GM12878 (cell line): Measurements from ENCODE around the gene SHC2. TPM values are rescaled to one million over a fixed set of nuclear protein-coding genes. Genes with fewer than 3 reads are reported as not detected.

Experiments used
- ATAC-seq: fragments of 200-7000 bp; cut with Tn5 transposase; 3 replicates; pipeline ENCODE4 v1.9.1; 2020; ENCODE audit warnings: mild to moderate bottlenecking, moderate library complexity
- BruUV-seq: library from RNA; stranded (reverse); fragments of 400-500 nt; replicated peaks from 2 replicates; lab custom pipeline; 2021; lab: Mats Ljungman, UMichigan
- CTCF ChIA-PET: fragments of 300-600 bp; sonication (Branson Sonifier 250); formaldehyde crosslinking; extraction: SDS; loops from one replicate; lab custom pipeline; 2021; ENCODE audit warnings: inconsistent platforms; lab: Yijun Ruan, JAX
- POLR2A ChIA-PET: fragments of 350-600 bp; formaldehyde crosslinking; extraction: SDS; loops from one replicate; lab custom pipeline; 2021; ENCODE audit warnings: inconsistent platforms; lab: Charles Lee
- RAD21 ChIA-PET: fragments of 300-600 bp; sonication (Branson Sonifier 250); formaldehyde crosslinking; loops from one replicate; lab custom pipeline; 2023; ENCODE audit warnings: antibody characterized with exemption; ENCODE audit not compliant: unreplicated experiment; lab: Charles Lee
- SMC1A ChIA-PET: fragments of 300-600 bp; sonication (Branson Sonifier 250); formaldehyde crosslinking; loops from one replicate; lab custom pipeline; 2023; ENCODE audit not compliant: unreplicated experiment, uncharacterized antibody; lab: Charles Lee
- DNase-seq: peaks from one replicate; pipeline ENCODE4 v3.0.0-alpha.2; 2011; ENCODE audit warnings: low read depth, low spot score
- FAIRE-seq: peaks from 3 replicates; lab custom pipeline; 2011; peaks lifted over from hg19 to GRCh38; lab: Jason Lieb, UNC
- H2AFZ ChIP-seq: 2 replicates; pipeline ENCODE4 v1.6.0; 2011; ENCODE audit warnings: low read depth, low read length, control low read depth; ENCODE audit not compliant: control insufficient read depth
- H3K27ac ChIP-seq: 2 replicates; pipeline ENCODE4 v1.5.1; 2011; ENCODE audit warnings: control low read depth; ENCODE audit not compliant: control insufficient read depth, insufficient read depth
- H3K27me3 ChIP-seq, 2 experiments: replicated peaks in 1 of 2; 2 replicates each; pipeline versions ENCODE4 v1.6.0 to v1.6.1; 2011; ENCODE audit warnings: low read length in 1 of 2; ENCODE audit not compliant: control insufficient read depth in 2 of 2, insufficient read depth in 2 of 2
- H3K36me3 ChIP-seq, 2 experiments: 2 replicates each; pipeline ENCODE4 v1.5.1; 2011; ENCODE audit warnings: low read length in 1 of 2; ENCODE audit not compliant: control insufficient read depth in 2 of 2, insufficient read depth in 2 of 2
- H3K4me1 ChIP-seq: 2 replicates; pipeline ENCODE4 v1.6.1; 2011; ENCODE audit warnings: mild to moderate bottlenecking, low read length, moderate library complexity, mixed read lengths; ENCODE audit not compliant: control insufficient read depth, insufficient read depth
- H3K4me2 ChIP-seq: 2 replicates; pipeline ENCODE4 v1.6.0; 2011; ENCODE audit warnings: control low read depth; ENCODE audit not compliant: control insufficient read depth, insufficient read depth
- H3K4me3 ChIP-seq: fragments of 200-600 bp; sonication (generic); 2 replicates; pipeline ENCODE4 v1.5.1; 2016
- H3K79me2 ChIP-seq: 2 replicates; pipeline ENCODE4 v1.6.0; 2011; ENCODE audit warnings: low read length; ENCODE audit not compliant: control insufficient read depth, insufficient read depth
- H3K9ac ChIP-seq: 2 replicates; pipeline ENCODE4 v1.8.0; 2011; ENCODE audit warnings: low read length, control low read depth, mixed read lengths; ENCODE audit not compliant: control insufficient read depth, insufficient read depth
- H3K9me3 ChIP-seq: replicated peaks from 3 replicates; pipeline ENCODE4 v1.5.1; 2011; ENCODE audit warnings: mild to moderate bottlenecking, low read length; ENCODE audit not compliant: control insufficient read depth, insufficient read depth
- H4K20me1 ChIP-seq: 2 replicates; pipeline ENCODE4 v1.6.0; 2011; ENCODE audit not compliant: control insufficient read depth, insufficient read depth
- CBX5 ChIP-seq: sonication (generic); IDR thresholded peaks from 2 replicates; pipeline ENCODE4 v1.6.1; 2016; ENCODE audit warnings: low read depth, moderate library complexity, mild to moderate bottlenecking, inconsistent platforms
- CEBPZ ChIP-seq: fragments of 150-350 bp; IDR thresholded peaks from 2 replicates; pipeline ENCODE4 v1.6.1; 2016; ENCODE audit warnings: low read depth, low read length
- EED ChIP-seq: sonication (generic); IDR thresholded peaks from 2 replicates; pipeline ENCODE4 v1.6.1; 2016; ENCODE audit warnings: antibody characterized with exemption, low read depth
- ESRRA ChIP-seq: IDR thresholded peaks from 2 replicates; pipeline ENCODE4 v1.6.1; 2012; ENCODE audit warnings: mild to moderate bottlenecking, low read length, improper control_type of control experiment
- HDGF ChIP-seq: fragments of 450-650 bp; IDR thresholded peaks from 2 replicates; pipeline ENCODE4 v1.6.1; 2016; ENCODE audit warnings: antibody characterized with exemption
- KLF5 ChIP-seq: fragments of 450-650 bp; IDR thresholded peaks from 2 replicates; pipeline ENCODE4 v1.6.1; 2014; ENCODE audit warnings: mild to moderate bottlenecking; ENCODE audit not compliant: partially characterized antibody
- MEF2A ChIP-seq: IDR thresholded peaks from 2 replicates; pipeline ENCODE4 v1.6.1; 2011; ENCODE audit warnings: low read depth, mild to moderate bottlenecking, low read length, moderate library complexity; ENCODE audit not compliant: insufficient read depth
- MEF2B ChIP-seq: fragments of 450-650 bp; IDR thresholded peaks from 2 replicates; pipeline ENCODE4 v1.6.1; 2018; ENCODE audit warnings: mild to moderate bottlenecking, moderate library complexity; ENCODE audit not compliant: partially characterized antibody, poor library complexity, severe bottlenecking
- NKRF ChIP-seq: fragments of 450-650 bp; conservative IDR thresholded peaks from 2 replicates; pipeline ENCODE4 v1.6.1; 2017; ENCODE audit warnings: mild to moderate bottlenecking, moderate library complexity
- NR2C2 ChIP-seq: IDR thresholded peaks from 2 replicates; pipeline ENCODE4 v1.6.1; 2011; ENCODE audit warnings: borderline replicate concordance, low read depth; ENCODE audit not compliant: control insufficient read depth, insufficient read length
- POLR2AphosphoS2 ChIP-seq: IDR thresholded peaks from 2 replicates; pipeline ENCODE4 v1.6.1; 2011; ENCODE audit warnings: low read depth, mild to moderate bottlenecking, low read length, improper control_type of control experiment, moderate library complexity
- POU2F2 ChIP-seq: IDR thresholded peaks from 3 replicates; pipeline ENCODE4 v1.6.1; 2011; ENCODE audit warnings: low read depth, mild to moderate bottlenecking, low read length, borderline replicate concordance
- RAD51 ChIP-seq: fragments of 450-650 bp; IDR thresholded peaks from 2 replicates; pipeline ENCODE4 v1.6.1; 2016; ENCODE audit warnings: moderate library complexity, mild to moderate bottlenecking, inconsistent platforms
- RBBP5 ChIP-seq: fragments of 200-600 bp; sonication (generic); conservative IDR thresholded peaks from 2 replicates; pipeline ENCODE4 v1.6.1; 2016
- RELA ChIP-seq: fragments of 450-650 bp; IDR thresholded peaks from 2 replicates; pipeline ENCODE4 v1.8.0; 2014; ENCODE audit warnings: borderline replicate concordance; ENCODE audit not compliant: partially characterized antibody
- USF1 ChIP-seq: IDR thresholded peaks from 2 replicates; pipeline ENCODE4 v1.6.1; 2011; ENCODE audit warnings: borderline replicate concordance, low read depth, mild to moderate bottlenecking, moderate library complexity, mixed read lengths, low read length; ENCODE audit not compliant: insufficient read depth; ENCODE audit errors: extremely low read length
- YY1 ChIP-seq: IDR thresholded peaks from 2 replicates; pipeline ENCODE4 v1.6.1; 2011; ENCODE audit warnings: low read depth, mild to moderate bottlenecking, low read length
- ZBTB33 ChIP-seq: fragments of 450-650 bp; IDR thresholded peaks from 2 replicates; pipeline ENCODE4 v1.6.1; 2017; ENCODE audit warnings: mild to moderate bottlenecking
- WGBS: methylation state at CpG from one replicate; pipeline ENCODE4 v1.1.6; 2016; ENCODE audit warnings: low lambda C conversion rate; ENCODE audit not compliant: insufficient replicate concordance, insufficient coverage; ENCODE audit errors: missing lambda C conversion rate; 5-methylcytosine and 5-hydroxymethylcytosine counted together
- in situ Hi-C: fragments of 300-500 bp; cut with MboI; formaldehyde crosslinking; loops from 9 replicates; pipeline ENCODE4 v1.14.3; 2018; ENCODE audit warnings: mixed read lengths
- intact Hi-C: fragments of 100-400 bp; cut with micrococcal nuclease; formaldehyde crosslinking; loops from one replicate; pipeline ENCODE4 v1.14.2; 2022; ENCODE audit not compliant: unreplicated experiment
- polyA plus RNA-seq, 11 experiments: library from polyadenylated mRNA; depleted of rRNA in 4 of 11; unstranded in 6 of 11; stranded (reverse) in 5 of 11; fragments of >200 nt; fragmentation: Nextera tagmentation in 4 of 11; fragmentation: Illumina TruSeq in 1 of 11; extraction: Ambion mirVana in 4 of 11; extraction: Trizol in 1 of 11; gene quantifications; 1 replicate in 1 of 11; 2 replicates in 10 of 11; pipeline versions ENCODE4 v1.2.1 to v1.2.3, GENCODE V29; 2011 to 2016; ENCODE audit warnings: inconsistent platforms in 2 of 11, missing spikeins in 2 of 11, low read depth in 1 of 11
- total RNA-seq, 4 experiments: library from RNA; depleted of rRNA in 3 of 4; stranded (reverse); fragments of >200 nt in 3 of 4; fragmentation: Illumina TruSeq in 1 of 4; extraction: Trizol in 1 of 4; gene quantifications; 2 replicates each; pipeline versions ENCODE4 v1.2.1 to v1.2.3, GENCODE V29; 2013 to 2021

Gene SHC2
- total and polyA plus RNA-seq, 10 of the 15 experiments (the other 5 are each of a cell fraction or from before 2014, with no cell fraction given) = 0.08 TPM; not detected in 9

- Histone ChIP-seq H2AFZ (no peak overlapping the region), H3K9ac (no peak overlapping the region), H3K9me3 (peaks cover 2% of the 10 kb centered on the region; the same call in 2 of the 3 replicates), H4K20me1 (no peaks in the 10 kb centered on the region)
- RAD21 ChIA-PET = no interaction called here
- DNase-seq = no peak
- CTCF ChIA-PET = no interaction called here
- BruUV-seq = no TSS peak
- no peak for FAIRE-seq
- SMC1A ChIA-PET = no interaction called here
- POLR2A ChIA-PET = no interaction called here
- no peak for TF ChIP-seq YY1
- no peak for TF ChIP-seq CEBPZ
- no peak for TF ChIP-seq NR2C2
- no peak for TF ChIP-seq ESRRA
- TF ChIP-seq CBX5 = no peak
- no peak for TF ChIP-seq POU2F2
- no peak for TF ChIP-seq RAD51
- TF ChIP-seq NKRF = no peak
- no peak for TF ChIP-seq RELA
- TF ChIP-seq EED = no peak
- TF ChIP-seq MEF2A = no peak
- no peak for TF ChIP-seq HDGF
- TF ChIP-seq ZBTB33 = no peak
- TF ChIP-seq USF1 = no peak
- TF ChIP-seq POLR2AphosphoS2 = no peak
- no peak for TF ChIP-seq RBBP5
- TF ChIP-seq MEF2B = no peak
- TF ChIP-seq KLF5 = no peak
- TF ChIP-seq, all 136 proteins: peak for 0
- Histone ChIP-seq H3K4me2 (no peak overlapping the region), H3K27ac (no peak overlapping the region), H3K36me3 (no peaks in the 10 kb centered on the region), H3K27me3 (no peaks in the 10 kb centered on the region), H3K4me3 (no peak overlapping the region), H3K4me1 (no peaks in the 10 kb centered on the region), H3K79me2 (no peaks in the 10 kb centered on the region)
- WGBS = 66% methylated on average over 10 of the region's 10 CpGs
- no peak for ATAC-seq
- intact Hi-C loops = no loop called here
- in situ Hi-C loops = no loop called here
Observed at GRCh38 chr19:430701-431100, 30.1 kb downstream of the SHC2 start.
